Kidney (tissue), 14 donors: ENCODE data around the gene ZC3H11A. TPM values are rescaled to one million over a fixed set of nuclear protein-coding genes. Genes with fewer than 3 reads are reported as not detected.

Source experiments
- DNase-seq, 5 donors: peaks; one replicate each; pipeline ENCODE4 v3.0.0-alpha.2; 2013 to 2020
- FAIRE-seq: peaks from 2 replicates; lab custom pipeline; 2012; peaks lifted over from hg19 to GRCh38; lab: Jason Lieb, UNC
- H3K27ac ChIP-seq, 2 donors: one replicate each; pipeline ENCODE4 v1.7.0; 2013; ENCODE audit warnings: low read depth in 2 of 2, low read length in 2 of 2, inconsistent platforms in 1 of 2
- H3K27me3 ChIP-seq: one replicate; pipeline ENCODE4 v1.7.1; 2013; ENCODE audit warnings: low read length, inconsistent platforms; ENCODE audit not compliant: control insufficient read depth, insufficient read depth
- H3K36me3 ChIP-seq, 3 donors: one replicate each; pipeline versions ENCODE4 v1.7.0 to v1.7.1; 2013; ENCODE audit warnings: low read length in 3 of 3, control low read depth in 1 of 3, inconsistent platforms in 1 of 3; ENCODE audit not compliant: insufficient read depth in 3 of 3, control insufficient read depth in 2 of 3
- H3K4me1 ChIP-seq, 3 donors: one replicate each; pipeline versions ENCODE4 v1.7.0 to v1.7.1; 2013; ENCODE audit warnings: low read length in 3 of 3, inconsistent platforms in 1 of 3, low read depth in 1 of 3; ENCODE audit not compliant: control insufficient read depth in 2 of 3, insufficient read depth in 2 of 3
- H3K4me3 ChIP-seq, 3 donors: one replicate each; pipeline versions ENCODE4 v1.7.0 to v1.8.1; 2013; ENCODE audit warnings: low read length in 3 of 3, control low read depth in 1 of 3, inconsistent platforms in 1 of 3
- H3K9ac ChIP-seq, 3 donors: one replicate each; pipeline versions ENCODE4 v1.7.0 to v1.7.1; 2013; ENCODE audit warnings: low read length in 3 of 3, control low read depth in 1 of 3, inconsistent platforms in 1 of 3
- H3K9me3 ChIP-seq, 3 donors: one replicate each; pipeline versions ENCODE4 v1.7.0 to v1.7.1; 2013; ENCODE audit warnings: low read length in 3 of 3, control low read depth in 1 of 3, inconsistent platforms in 1 of 3; ENCODE audit not compliant: control insufficient read depth in 2 of 3, insufficient read depth in 1 of 3
- intact Hi-C: fragments of 100-400 bp; cut with DNase I; formaldehyde crosslinking; loops from one replicate; pipeline ENCODE4 v1.11.1; 2022
- polyA plus RNA-seq: library from polyadenylated mRNA; stranded (reverse); fragments of 350-450 nt; fragmentation: Illumina TruSeq; extraction: RNeasy Lipid Tissue Mini Kit (QIAGEN cat#74804); gene quantifications from one replicate; pipeline ENCODE4 v1.2.3, GENCODE V29; 2014; ENCODE audit warnings: low read depth, low replicate concordance; ENCODE audit not compliant: insufficient read depth
- total RNA-seq: library from RNA; stranded (reverse); fragmentation: NEBNext Ultra II Directional; extraction: Animal tissue kit (Norgen Biotek cat#: 25700); gene quantifications from one replicate; pipeline ENCODE4 v1.2.1, GENCODE V29; 2021
- TF ChIP-seq, protein P1 (sequence below): IDR thresholded peaks from 3 replicates; pipeline ENCODE4 v1.5.1; 2012; ENCODE audit warnings: mild to moderate bottlenecking, moderate library complexity, borderline replicate concordance; ENCODE audit not compliant: insufficient read depth; ENCODE audit errors: extremely low read depth
- donor health status: control.
- donor health status: control.
- donor health status: control.
- donor health status: control.
- donor health status: control.
- donor health status: DM: yes; HTN: yes; CAD: no.
- donor health status: Normal renal cell carcinoma (clear cell type).

Gene ZC3H11A
- total and polyA plus RNA-seq, 2 donors from 2014 or later: 38.6 to 63.4 TPM

DNA sequence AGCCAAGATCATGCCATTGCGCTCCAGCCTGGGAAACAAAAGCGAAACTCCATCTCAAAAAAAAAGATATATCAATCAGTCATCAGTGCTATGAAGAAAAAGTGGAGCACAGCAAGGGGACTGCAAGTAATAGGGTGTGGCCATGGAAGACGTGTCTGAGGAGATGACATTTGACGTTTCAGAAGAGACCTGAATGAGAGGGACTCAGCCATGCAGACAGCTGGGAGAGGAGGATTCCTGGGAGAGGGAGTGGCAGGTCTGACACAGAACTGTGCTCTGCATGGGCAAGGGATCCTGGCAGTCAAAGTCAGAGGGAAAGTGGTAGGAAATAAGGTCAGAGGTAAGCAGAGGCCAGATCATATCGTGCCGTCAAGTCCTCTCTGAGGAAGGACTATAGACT, 27.2 kb upstream of the ZC3H11A start:
- DNase-seq: no peak
- Histone ChIP-seq H3K9ac (no peak overlapping the region), H3K4me3 (no peak overlapping the region), H3K9me3 (no peaks in the 10 kb centered on the region), H3K36me3 (no peaks in the 10 kb centered on the region), H3K27me3 (no peaks in the 10 kb centered on the region), H3K4me1 (peaks cover 3 to 4% (median 3%) of the 10 kb centered on the region in 3 donors), H3K27ac (no peak overlapping the region)
- intact Hi-C loops: no loop called here
- no peak for FAIRE-seq
- TF ChIP-seq, protein P1, sequence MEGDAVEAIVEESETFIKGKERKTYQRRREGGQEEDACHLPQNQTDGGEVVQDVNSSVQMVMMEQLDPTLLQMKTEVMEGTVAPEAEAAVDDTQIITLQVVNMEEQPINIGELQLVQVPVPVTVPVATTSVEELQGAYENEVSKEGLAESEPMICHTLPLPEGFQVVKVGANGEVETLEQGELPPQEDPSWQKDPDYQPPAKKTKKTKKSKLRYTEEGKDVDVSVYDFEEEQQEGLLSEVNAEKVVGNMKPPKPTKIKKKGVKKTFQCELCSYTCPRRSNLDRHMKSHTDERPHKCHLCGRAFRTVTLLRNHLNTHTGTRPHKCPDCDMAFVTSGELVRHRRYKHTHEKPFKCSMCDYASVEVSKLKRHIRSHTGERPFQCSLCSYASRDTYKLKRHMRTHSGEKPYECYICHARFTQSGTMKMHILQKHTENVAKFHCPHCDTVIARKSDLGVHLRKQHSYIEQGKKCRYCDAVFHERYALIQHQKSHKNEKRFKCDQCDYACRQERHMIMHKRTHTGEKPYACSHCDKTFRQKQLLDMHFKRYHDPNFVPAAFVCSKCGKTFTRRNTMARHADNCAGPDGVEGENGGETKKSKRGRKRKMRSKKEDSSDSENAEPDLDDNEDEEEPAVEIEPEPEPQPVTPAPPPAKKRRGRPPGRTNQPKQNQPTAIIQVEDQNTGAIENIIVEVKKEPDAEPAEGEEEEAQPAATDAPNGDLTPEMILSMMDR: no peak

DNA sequence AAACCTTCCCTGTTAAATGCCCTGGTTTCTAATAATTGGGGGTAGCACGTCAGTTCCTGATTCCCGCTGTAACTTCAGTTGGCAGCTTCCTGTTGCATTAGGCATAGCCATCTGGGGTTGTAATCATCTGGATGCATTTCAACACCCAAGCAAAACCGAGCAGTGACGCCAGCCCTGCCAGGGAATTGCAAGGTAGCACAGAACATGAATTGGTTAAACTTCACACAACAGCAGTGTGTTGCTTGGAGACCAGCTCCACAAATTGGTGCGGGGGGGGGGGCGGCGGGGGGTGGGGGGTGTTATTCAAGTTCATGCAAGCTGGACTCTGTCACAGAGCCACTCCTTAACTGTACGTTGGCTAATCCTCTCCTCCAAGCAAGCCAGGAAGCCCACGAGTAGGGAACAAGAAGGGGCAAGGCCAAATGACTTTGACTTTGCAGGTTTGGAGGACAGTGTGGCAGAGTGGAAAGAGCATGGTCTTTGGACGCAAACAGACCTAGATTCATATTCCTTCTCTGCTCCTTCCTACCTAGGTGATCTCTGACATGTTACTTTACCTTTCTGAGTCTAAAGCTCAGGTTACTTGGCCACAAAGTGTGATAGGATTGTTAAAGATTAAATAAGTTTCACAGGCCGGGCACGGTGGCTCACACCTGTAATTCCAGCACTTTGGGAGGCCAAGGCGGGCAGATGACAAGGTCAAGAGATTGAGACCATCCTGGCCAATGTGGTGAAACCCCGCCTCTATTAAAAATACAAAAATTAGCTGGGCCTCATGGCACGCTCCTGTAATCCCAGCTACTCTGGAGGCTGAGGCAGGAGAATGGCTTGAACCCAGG, 25.7 kb upstream of the ZC3H11A start:
- Histone ChIP-seq H3K27me3 (no peaks in the 10 kb centered on the region), H3K4me1 (peaks cover 3 to 4% (median 3%) of the 10 kb centered on the region in 3 donors), H3K9ac (peak overlapping the region in 2 of 3 donors; percentile 13 to 65), H3K4me3 (peak overlapping the region in 2 of 3 donors; percentile 30 to 46), H3K27ac (peak overlapping the region; percentile 60 to 75), H3K36me3 (no peaks in the 10 kb centered on the region), H3K9me3 (no peaks in the 10 kb centered on the region)
- FAIRE-seq (no peak), DNase-seq (peak; percentile 86 to 94 (median 91))
- TF ChIP-seq, protein P1: no peak
- intact Hi-C loops: no loop called here

DNA sequence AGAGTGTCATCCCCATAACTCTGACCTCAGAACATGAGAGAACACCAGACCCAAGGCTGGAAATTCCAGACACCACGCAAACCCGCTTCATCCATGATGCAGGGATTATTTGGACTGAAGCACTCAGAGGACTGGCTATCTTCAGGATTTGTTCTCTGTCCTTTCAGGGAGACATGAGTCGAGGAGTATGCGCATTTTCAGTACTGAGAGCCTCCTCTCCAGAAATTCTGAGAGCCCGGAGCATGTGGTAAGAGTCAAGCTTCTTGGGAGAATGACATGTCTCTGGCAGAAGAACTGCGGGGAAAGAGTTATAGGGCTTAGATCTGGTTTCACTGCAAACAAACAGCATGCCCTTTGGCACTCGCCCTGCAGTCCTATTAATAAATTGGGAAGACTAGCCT, 23.5 kb upstream of the ZC3H11A start:
- TF ChIP-seq, protein P1: no peak
- Histone ChIP-seq H3K9ac (no peak overlapping the region), H3K4me3 (no peak overlapping the region), H3K27ac (no peak overlapping the region), H3K27me3 (no peaks in the 10 kb centered on the region), H3K4me1 (peaks cover 3 to 4% (median 3%) of the 10 kb centered on the region in 3 donors), H3K9me3 (no peaks in the 10 kb centered on the region), H3K36me3 (no peaks in the 10 kb centered on the region)
- DNase-seq (peak in 2 of 5 donors; percentile 36 to 77), FAIRE-seq (no peak)
- intact Hi-C loops: no loop called here
